ENCODE measurements around the gene MCOLN2. TPM values are rescaled to one million over a fixed set of nuclear protein-coding genes. Genes with fewer than 3 reads are reported as not detected.

The MCOLN2 gene
- total RNA-seq, 1 experiment from 2014 or later: 3.8 TPM

- TF ChIP-seq ZBTB21 (CRISPR knock-in tag; IDR thresholded peaks at IDR 0.05; ENCODE audit: borderline replicate concordance) (no peak), ZNF121 (CRISPR knock-in tag; IDR thresholded peaks at IDR 0.05) (no peak), ZNF671 (CRISPR knock-in tag; IDR thresholded peaks at IDR 0.05) (no peak), SP1 (CRISPR knock-in tag; conservative IDR thresholded peaks at IDR 0.05) (no peak), NR3C1 (CRISPR knock-in tag; conservative IDR thresholded peaks at IDR 0.05; ENCODE audit: low read depth) (no peak), GTF2I (CRISPR knock-in tag; conservative IDR thresholded peaks at IDR 0.05) (no peak)
These were observed 35.6 kb downstream of the MCOLN2 start (continued) for GRCh38 chr1:84961316-84961715.

- H3K4me1 Mint-ChIP-seq: no peaks in the 10 kb centered on the region; the same call in 1 of the 2 replicates
- ATAC-seq (no peak), DNase-seq (ENCODE audit: low spot score) (no peak)
- H3K36me3 Mint-ChIP-seq: 0 out of 2 replicates have a peak, but pooled peaks cover 3% of the 10 kb centered on the region
- no peak overlapping the region for H3K27ac Mint-ChIP-seq
- H3K27me3 Mint-ChIP-seq (ENCODE audit: low read depth): no peaks in the 10 kb centered on the region; the same call in 1 of the 2 replicates
- POLR2A ChIA-PET: no interaction called here
- TF ChIP-seq ZSCAN18 (CRISPR knock-in tag; IDR thresholded peaks at IDR 0.05) (no peak), CREB1 (CRISPR knock-in tag; IDR thresholded peaks at IDR 0.05) (no peak), ZMAT4 (CRISPR knock-in tag; IDR thresholded peaks at IDR 0.05) (no peak), AR (CRISPR knock-in tag; IDR thresholded peaks at IDR 0.05) (no peak), SP1 (CRISPR knock-in tag; conservative IDR thresholded peaks at IDR 0.05) (no peak), AFF4 (CRISPR knock-in tag; IDR thresholded peaks at IDR 0.05; ENCODE audit: borderline replicate concordance) (no peak), ZNF219 (CRISPR knock-in tag; IDR thresholded peaks at IDR 0.05; ENCODE audit: borderline replicate concordance) (no peak), NR2C2 (CRISPR knock-in tag; IDR thresholded peaks at IDR 0.05) (no peak)
- peaks cover 8% of the 10 kb centered on the region; the same call in 1 of the 2 replicates for H3K9me3 Mint-ChIP-seq
- CTCF ChIA-PET: interaction anchor here (1.9 to 5.9 kb wide), 2 partner anchors 16 to 118 kb away, joined by 4 to 35 read pairs; no protein-coding TSS in a partner anchor
- H3K4me3 Mint-ChIP-seq: no peak overlapping the region
These were observed 36.5 kb downstream of the MCOLN2 start for GRCh38 chr1:84960371-84960770.

- Mint-ChIP-seq H3K27ac (no peak overlapping the region), H3K4me1 (no peaks in the 10 kb centered on the region; the same call in 1 of the 2 replicates), H3K4me3 (no peak overlapping the region), H3K36me3 (0 out of 2 replicates have a peak, but pooled peaks cover 3% of the 10 kb centered on the region), H3K27me3 (ENCODE audit: low read depth) (no peaks in the 10 kb centered on the region; the same call in 1 of the 2 replicates), H3K9me3 (peaks cover 3% of the 10 kb centered on the region; the same call in 1 of the 2 replicates)
- POLR2A ChIA-PET: no interaction called here
- CTCF ChIA-PET: interaction anchor here (1.9 to 5.9 kb wide), 3 partner anchors 15 to 300 kb away, joined by 4 to 35 read pairs (median 9); partner anchors contain the start of gene C1orf52
- DNase-seq (ENCODE audit: low spot score) (no peak), ATAC-seq (no peak)
- no peak for TF ChIP-seq GTF2I (CRISPR knock-in tag; conservative IDR thresholded peaks at IDR 0.05)
- no peak for TF ChIP-seq E2F5 (CRISPR knock-in tag; IDR thresholded peaks at IDR 0.05)
- TF ChIP-seq SMAD3 (CRISPR knock-in tag; IDR thresholded peaks at IDR 0.05; ENCODE audit: borderline replicate concordance): no peak
- TF ChIP-seq ZNF416 (CRISPR knock-in tag; IDR thresholded peaks at IDR 0.05): no peak
- TF ChIP-seq E2F1 (CRISPR knock-in tag; IDR thresholded peaks at IDR 0.05): no peak
- no peak for TF ChIP-seq ZNF423 (CRISPR knock-in tag; IDR thresholded peaks at IDR 0.05)
- no peak for TF ChIP-seq ESRRA (CRISPR knock-in tag; IDR thresholded peaks at IDR 0.05; ENCODE audit: borderline replicate concordance)
- no peak for TF ChIP-seq NR3C1 (CRISPR knock-in tag; conservative IDR thresholded peaks at IDR 0.05; ENCODE audit: low read depth)
- no peak for TF ChIP-seq HMGXB4 (CRISPR knock-in tag; IDR thresholded peaks at IDR 0.05)
- no peak for TF ChIP-seq CBFB (CRISPR knock-in tag; IDR thresholded peaks at IDR 0.05; ENCODE audit: low read depth)
- TF ChIP-seq TP53 (CRISPR knock-in tag; IDR thresholded peaks at IDR 0.05): no peak
These were observed 37.6 kb downstream of the MCOLN2 start for GRCh38 chr1:84959294-84959693.
